Thoracic aorta (tissue), 2 donors: ENCODE measurements around the gene LDLRAD3. TPM values are rescaled to one million over a fixed set of nuclear protein-coding genes. Genes with fewer than 3 reads are reported as not detected.

Experiments
- ATAC-seq: fragments of 150-250 bp; one replicate; pipeline ENCODE4 v1.8.0; 2017; ENCODE audit warnings: low read depth; ENCODE audit not compliant: insufficient number of reproducible peaks, low FRiP score
- DNase-seq: peaks from one replicate; pipeline ENCODE4 v3.0.0-alpha.2; 2020; ENCODE audit warnings: low spot score
- H3K27ac ChIP-seq, 2 donors: fragments of 200-600 bp; sonication (generic); 1 replicate in 1 of 2; 2 replicates in 1 of 2; pipeline ENCODE4 v1.5.1; 2016; ENCODE audit warnings: mild to moderate bottlenecking in 2 of 2, moderate library complexity in 2 of 2
- H3K27me3 ChIP-seq: fragments of 200-600 bp; sonication (generic); replicated peaks from 2 replicates; pipeline ENCODE4 v1.6.0; 2016; ENCODE audit warnings: mild to moderate bottlenecking; ENCODE audit not compliant: insufficient read depth
- H3K36me3 ChIP-seq: fragments of 200-600 bp; sonication (generic); one replicate; pipeline ENCODE4 v1.5.1; 2016
- H3K4me1 ChIP-seq, 2 donors: fragments of 200-600 bp; sonication (generic); 1 replicate in 1 of 2; 2 replicates in 1 of 2; pipeline versions ENCODE4 v1.5.1 to v1.6.0; 2016; ENCODE audit warnings: low read depth in 2 of 2, mild to moderate bottlenecking in 1 of 2; ENCODE audit not compliant: control insufficient read depth in 1 of 2
- H3K4me3 ChIP-seq: fragments of 200-600 bp; sonication (generic); 2 replicates; pipeline ENCODE4 v1.5.1; 2016; ENCODE audit warnings: mild to moderate bottlenecking
- H3K9me3 ChIP-seq: fragments of 200-600 bp; sonication (generic); 2 replicates; pipeline ENCODE4 v1.5.1; 2016
- total RNA-seq, 2 donors: library from RNA; depleted of rRNA; stranded (reverse); fragments of >200 nt; gene quantifications; one replicate each; pipeline versions ENCODE4 v1.1.0 to v1.2.3, GENCODE V29; 2016
- TF ChIP-seq, protein P1 (sequence below): fragments of 200-600 bp; sonication (generic); IDR thresholded peaks from one replicate; pipeline ENCODE4 v1.5.1; 2019; ENCODE audit warnings: antibody characterized with exemption

The LDLRAD3 gene
- total RNA-seq, 2 donors from 2014 or later = 6.1 to 17.2 TPM

DNA sequence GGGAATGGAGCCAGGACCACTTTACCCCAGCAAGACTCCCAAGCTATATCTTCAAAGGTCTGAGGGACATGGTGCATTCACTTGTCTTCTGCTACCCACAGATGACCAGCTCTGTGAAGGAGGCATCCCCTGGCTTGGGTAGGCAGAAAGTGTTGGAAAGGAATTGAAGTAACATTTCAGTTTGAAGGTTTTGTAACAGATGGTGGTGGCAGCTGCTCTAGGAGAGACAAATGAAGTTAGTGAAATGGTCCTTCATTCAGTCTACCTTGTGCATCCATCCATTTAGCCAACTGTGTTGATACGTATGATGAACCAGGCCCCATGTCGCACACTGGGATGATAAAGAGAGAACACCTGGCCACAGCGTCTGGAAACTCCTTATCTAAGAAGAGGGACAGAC lies 204.8 kb downstream of the LDLRAD3 start:
- no peaks in the 10 kb centered on the region for H3K36me3 ChIP-seq
- TF ChIP-seq, protein P1, sequence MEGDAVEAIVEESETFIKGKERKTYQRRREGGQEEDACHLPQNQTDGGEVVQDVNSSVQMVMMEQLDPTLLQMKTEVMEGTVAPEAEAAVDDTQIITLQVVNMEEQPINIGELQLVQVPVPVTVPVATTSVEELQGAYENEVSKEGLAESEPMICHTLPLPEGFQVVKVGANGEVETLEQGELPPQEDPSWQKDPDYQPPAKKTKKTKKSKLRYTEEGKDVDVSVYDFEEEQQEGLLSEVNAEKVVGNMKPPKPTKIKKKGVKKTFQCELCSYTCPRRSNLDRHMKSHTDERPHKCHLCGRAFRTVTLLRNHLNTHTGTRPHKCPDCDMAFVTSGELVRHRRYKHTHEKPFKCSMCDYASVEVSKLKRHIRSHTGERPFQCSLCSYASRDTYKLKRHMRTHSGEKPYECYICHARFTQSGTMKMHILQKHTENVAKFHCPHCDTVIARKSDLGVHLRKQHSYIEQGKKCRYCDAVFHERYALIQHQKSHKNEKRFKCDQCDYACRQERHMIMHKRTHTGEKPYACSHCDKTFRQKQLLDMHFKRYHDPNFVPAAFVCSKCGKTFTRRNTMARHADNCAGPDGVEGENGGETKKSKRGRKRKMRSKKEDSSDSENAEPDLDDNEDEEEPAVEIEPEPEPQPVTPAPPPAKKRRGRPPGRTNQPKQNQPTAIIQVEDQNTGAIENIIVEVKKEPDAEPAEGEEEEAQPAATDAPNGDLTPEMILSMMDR = no peak
- peaks cover 7 to 9% of the 10 kb centered on the region in 2 donors for H3K4me1 ChIP-seq
- no peaks in the 10 kb centered on the region for H3K27me3 ChIP-seq
- H3K27ac ChIP-seq = no peak overlapping the region
- no peak for DNase-seq
- no peak for ATAC-seq
- no peak overlapping the region for H3K4me3 ChIP-seq
- H3K9me3 ChIP-seq = no peaks in the 10 kb centered on the region

DNA sequence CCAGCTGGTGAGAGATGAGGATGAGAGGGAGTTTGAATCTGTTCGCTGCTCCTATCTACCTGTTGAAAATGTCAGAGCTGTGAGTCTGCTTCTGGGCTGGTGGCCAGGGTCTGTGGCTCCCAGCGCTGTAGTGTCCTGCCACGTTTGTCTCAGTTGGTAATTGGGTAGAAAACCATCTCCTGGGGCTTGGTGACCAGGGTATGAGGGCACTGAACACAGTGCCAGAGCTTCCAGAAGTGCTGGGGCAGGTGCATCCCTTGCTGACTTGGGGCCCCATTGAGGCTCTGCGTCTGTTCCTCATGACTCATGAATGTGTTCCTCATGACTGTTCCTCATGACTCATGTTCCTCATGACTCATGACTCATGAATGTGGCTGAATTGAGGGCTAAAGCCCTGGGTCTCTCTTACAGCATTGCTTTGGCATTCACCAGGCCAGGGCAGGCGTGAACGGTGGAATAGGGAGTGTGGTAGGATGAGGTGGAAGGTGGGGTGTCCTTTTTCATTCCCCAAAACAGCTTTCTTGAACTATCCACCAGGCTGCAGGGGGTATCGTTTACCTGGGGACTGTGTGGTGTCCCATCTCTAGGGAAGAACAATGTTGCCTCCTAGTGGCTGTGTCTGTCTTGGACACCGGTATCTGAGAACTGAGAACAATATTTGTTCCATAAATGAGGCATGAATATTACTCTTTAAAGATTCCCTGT lies 205.8 kb downstream of the LDLRAD3 start:
- ATAC-seq (peak; percentile 88), DNase-seq (peak; percentile 6)
- H3K27me3 ChIP-seq = no peaks in the 10 kb centered on the region
- no peak overlapping the region for H3K4me3 ChIP-seq
- TF ChIP-seq, protein P1 = no peak
- no peaks in the 10 kb centered on the region for H3K36me3 ChIP-seq
- no peak overlapping the region for H3K27ac ChIP-seq
- H3K4me1 ChIP-seq = peaks cover 7 to 9% of the 10 kb centered on the region in 2 donors
- H3K9me3 ChIP-seq = no peaks in the 10 kb centered on the region

DNA sequence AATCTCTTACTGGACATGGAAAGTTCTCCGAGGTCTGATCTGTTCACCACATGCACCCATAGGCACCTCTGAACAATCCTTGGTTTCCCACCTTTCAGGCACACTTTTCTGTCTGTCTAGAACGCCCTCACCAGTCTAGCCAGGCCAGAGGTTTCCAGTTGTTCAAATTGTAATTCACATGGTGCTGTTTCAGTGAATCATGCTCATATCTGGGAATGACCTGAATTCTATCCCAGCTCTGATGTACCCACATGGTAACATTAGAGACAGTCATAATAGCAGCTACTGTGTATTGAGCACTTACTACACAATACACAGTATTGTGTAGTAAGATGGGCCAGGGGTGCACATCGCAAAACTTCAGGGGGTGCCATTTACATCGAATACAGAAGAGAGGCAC lies 207.1 kb downstream of the LDLRAD3 start:
- no peaks in the 10 kb centered on the region for H3K27me3 ChIP-seq
- TF ChIP-seq, protein P1 = no peak
- no peak for ATAC-seq
- no peaks in the 10 kb centered on the region for H3K36me3 ChIP-seq
- DNase-seq = no peak
- H3K27ac ChIP-seq = no peak overlapping the region
- H3K9me3 ChIP-seq = no peaks in the 10 kb centered on the region
- peaks cover 7 to 9% of the 10 kb centered on the region in 2 donors for H3K4me1 ChIP-seq
- H3K4me3 ChIP-seq = no peak overlapping the region

DNA sequence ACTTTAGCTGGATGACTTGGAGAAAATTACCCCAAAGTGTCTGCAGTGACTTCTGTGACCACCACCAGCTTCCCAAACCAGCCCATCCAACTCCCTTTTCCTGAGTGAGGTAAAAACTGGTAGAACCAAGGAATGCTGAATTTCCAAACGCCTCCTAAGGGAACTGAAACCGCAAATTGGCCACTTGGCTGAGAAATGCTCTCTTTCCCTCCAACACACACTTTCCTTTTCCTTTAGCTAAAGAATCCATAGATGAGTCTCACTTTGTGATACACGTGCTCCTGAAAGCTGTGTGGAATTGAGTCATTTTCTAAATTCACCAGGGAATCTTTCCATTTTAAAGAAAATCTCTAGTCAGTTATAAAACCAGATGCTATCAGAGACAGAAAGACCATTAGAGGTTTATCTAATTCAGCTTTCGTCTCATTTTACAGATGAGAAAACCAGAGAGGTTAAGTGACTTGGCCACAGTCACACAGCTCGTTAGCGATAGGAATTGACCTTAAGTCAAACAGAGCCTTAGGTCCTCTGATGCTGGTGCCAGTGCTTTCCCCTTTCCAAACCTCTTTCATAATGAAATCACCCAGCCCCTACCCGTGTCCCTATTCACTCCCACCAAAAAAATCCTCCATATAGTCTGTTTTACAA lies 208.2 kb downstream of the LDLRAD3 start:
- H3K27me3 ChIP-seq = no peaks in the 10 kb centered on the region
- no peak overlapping the region for H3K27ac ChIP-seq
- H3K4me3 ChIP-seq = no peak overlapping the region
- no peaks in the 10 kb centered on the region for H3K36me3 ChIP-seq
- peaks cover 7 to 9% of the 10 kb centered on the region in 2 donors for H3K4me1 ChIP-seq
- no peaks in the 10 kb centered on the region for H3K9me3 ChIP-seq
- TF ChIP-seq, protein P1 = no peak
- DNase-seq (no peak), ATAC-seq (no peak)

DNA sequence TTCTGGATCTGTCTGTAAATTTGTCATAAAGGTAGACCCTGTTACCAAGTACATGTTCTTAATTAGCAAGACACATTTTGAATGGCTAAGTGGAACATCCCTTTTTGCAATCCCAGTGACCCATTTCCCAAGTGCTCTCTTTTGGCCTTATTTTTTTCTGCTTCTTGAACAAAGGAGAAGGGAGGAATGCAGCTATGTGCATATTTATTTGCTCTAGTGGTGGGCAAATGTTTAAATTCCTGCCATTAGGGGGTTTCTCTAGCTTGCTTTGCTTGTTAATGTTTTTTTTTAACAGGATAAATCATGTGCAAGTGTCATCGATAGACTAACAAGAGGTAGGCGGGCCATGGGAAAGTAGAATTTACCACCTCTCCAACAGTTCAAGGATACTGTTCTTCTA lies 209.7 kb downstream of the LDLRAD3 start:
- Histone ChIP-seq H3K27ac (no peak overlapping the region), H3K4me1 (peaks cover 7 to 9% of the 10 kb centered on the region in 2 donors), H3K9me3 (no peaks in the 10 kb centered on the region), H3K4me3 (no peak overlapping the region), H3K36me3 (no peaks in the 10 kb centered on the region), H3K27me3 (no peaks in the 10 kb centered on the region)
- no peak for ATAC-seq
- TF ChIP-seq, protein P1 = no peak
- DNase-seq = no peak
